H1 (cell line): ENCODE measurements around the gene ETV1. TPM values are rescaled to one million over a fixed set of nuclear protein-coding genes. Genes with fewer than 3 reads are reported as not detected.

Experiments
- CREB1 ChIP-seq: IDR thresholded peaks from 2 replicates; pipeline ENCODE4 v1.6.1; 2012; ENCODE audit warnings: inconsistent platforms
- KDM4A ChIP-seq: IDR thresholded peaks from one replicate; pipeline ENCODE4 v1.7.1; 2012; ENCODE audit warnings: low read depth, mild to moderate bottlenecking, moderate library complexity, low read length, inconsistent platforms; ENCODE audit not compliant: severe bottlenecking
- POLR2A ChIP-seq, 2 experiments: IDR thresholded peaks; 1 replicate in 1 of 2; 2 replicates in 1 of 2; pipeline ENCODE4 v1.6.1; 2011; ENCODE audit warnings: low read depth in 2 of 2, low read length in 2 of 2, mild to moderate bottlenecking in 2 of 2; ENCODE audit errors: control extremely low read depth in 1 of 2
- RBBP5 ChIP-seq: IDR thresholded peaks from 2 replicates; pipeline ENCODE4 v1.7.1; 2012; ENCODE audit warnings: low read depth, mild to moderate bottlenecking, inconsistent platforms, low read length, moderate library complexity, borderline replicate concordance
- SIRT6 ChIP-seq: IDR thresholded peaks from one replicate; pipeline ENCODE4 v1.7.1; 2012; ENCODE audit warnings: low read length, inconsistent platforms
- TAF1 ChIP-seq: IDR thresholded peaks from 2 replicates; pipeline ENCODE4 v1.6.1; 2011; ENCODE audit warnings: mild to moderate bottlenecking, low read depth, low read length
- polyA plus RNA-seq, 7 experiments: library from polyadenylated mRNA; depleted of rRNA in 3 of 7; stranded (reverse) in 5 of 7; unstranded in 2 of 7; fragments of >200 nt in 5 of 7; fragments of 200-250 nt in 2 of 7; gene quantifications; 1 replicate in 5 of 7; 2 replicates in 1 of 7; 4 replicates in 1 of 7; pipeline versions ENCODE4 v1.2.1 to v1.2.3, GENCODE V29; 2011 to 2013; ENCODE audit warnings: missing spikeins in 2 of 7, mixed read lengths in 2 of 7
- total RNA-seq: library from RNA; stranded (reverse); fragmentation: NEBNext Ultra II Directional; extraction: Animal tissue kit (Norgen Biotek cat#: 25700); gene quantifications from 2 replicates; pipeline ENCODE4 v1.2.1, GENCODE V29; 2021
- TF ChIP-seq, protein P1 (sequence below): IDR thresholded peaks from 2 replicates; pipeline ENCODE4 v1.6.1; 2011; ENCODE audit warnings: low read length, improper control_type of control experiment

The ETV1 gene
- total and polyA plus RNA-seq, 2 of the 8 experiments (the other 6 are each of a cell fraction or from before 2014, with no cell fraction given) = 58.3 to 91.2 TPM

DNA sequence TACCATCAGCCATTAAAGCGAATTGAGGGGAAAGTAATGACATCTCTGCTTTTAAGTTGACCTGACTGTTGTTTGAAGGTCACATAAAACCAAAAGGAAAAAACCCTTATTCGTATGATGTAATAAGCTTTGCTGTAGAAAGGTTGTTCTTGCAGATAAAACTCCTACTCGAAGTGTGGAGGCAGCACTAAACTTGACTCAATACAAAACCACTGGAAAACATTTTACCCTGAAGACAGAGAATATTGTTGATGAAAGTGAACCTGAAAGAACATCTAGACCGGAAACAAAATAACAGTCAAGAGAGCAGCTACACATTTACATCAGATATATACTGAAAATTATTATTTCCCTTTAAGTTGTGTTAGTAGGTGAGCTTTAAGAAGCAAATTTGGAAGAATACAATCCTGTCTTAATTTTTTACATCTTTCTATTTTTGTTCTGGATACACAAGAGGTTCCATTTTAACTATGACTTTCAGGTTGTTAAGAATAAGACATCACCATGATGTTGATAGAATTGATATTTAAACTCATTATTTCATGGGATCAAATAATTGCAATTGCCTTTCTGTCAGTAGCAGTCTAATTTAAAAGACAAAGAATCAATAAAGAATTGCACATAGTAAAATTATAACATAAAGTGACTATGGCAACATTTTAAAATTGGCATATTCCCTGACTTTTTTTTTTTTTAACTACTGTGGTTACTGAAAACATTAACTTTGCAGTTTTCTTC is 6.4 kb downstream of the ETV1 start (continued):
- TF ChIP-seq RBBP5 (no peak), CREB1 (no peak), POLR2A (IDR thresholded peaks at IDR 0.05; ENCODE audit: control extremely low read depth in 1 of 2, low read depth in 2 of 2, low read length in 2 of 2) (no peak), TAF1 (no peak), SIRT6 (no peak), KDM4A (no peak)
- TF ChIP-seq, protein P1, sequence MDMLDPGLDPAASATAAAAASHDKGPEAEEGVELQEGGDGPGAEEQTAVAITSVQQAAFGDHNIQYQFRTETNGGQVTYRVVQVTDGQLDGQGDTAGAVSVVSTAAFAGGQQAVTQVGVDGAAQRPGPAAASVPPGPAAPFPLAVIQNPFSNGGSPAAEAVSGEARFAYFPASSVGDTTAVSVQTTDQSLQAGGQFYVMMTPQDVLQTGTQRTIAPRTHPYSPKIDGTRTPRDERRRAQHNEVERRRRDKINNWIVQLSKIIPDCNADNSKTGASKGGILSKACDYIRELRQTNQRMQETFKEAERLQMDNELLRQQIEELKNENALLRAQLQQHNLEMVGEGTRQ = no peak
